ENCODE measurements around the gene KCNJ1. TPM values are rescaled to one million over a fixed set of nuclear protein-coding genes. Genes with fewer than 3 reads are reported as not detected.

Gene KCNJ1
- total RNA-seq, 3 donors from 2014 or later (not counting 1 experiment from before 2014, with no cell fraction given), result not detected

DNA sequence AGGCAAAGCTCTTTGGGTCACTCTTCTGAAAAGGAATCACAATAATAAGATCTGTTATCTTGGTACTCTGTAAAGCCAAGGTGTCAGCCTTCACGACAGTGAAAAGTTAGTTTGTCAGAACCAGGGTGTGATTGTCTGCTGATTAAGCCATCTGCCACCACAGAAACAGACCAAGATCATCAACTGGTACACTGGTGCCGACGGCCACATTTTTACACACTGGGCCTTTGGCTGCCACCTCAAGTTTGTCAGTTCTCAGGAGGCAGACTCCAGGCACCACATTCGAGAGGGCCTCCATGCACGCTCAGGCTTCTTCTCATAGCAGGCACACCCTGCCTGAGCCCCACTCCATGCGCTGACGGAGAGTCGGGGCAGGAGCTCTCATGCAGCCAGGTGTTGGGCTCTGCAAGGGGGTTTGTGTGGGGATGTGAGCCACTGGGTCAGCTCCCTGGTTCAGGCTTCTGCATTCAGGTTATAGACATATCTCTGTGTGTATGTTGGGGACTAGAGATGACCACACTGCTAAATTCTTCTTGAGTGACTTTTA, 66.2 kb downstream of the KCNJ1 start:
- 48% methylated on average over 8 of the region's 8 CpGs for WGBS (ENCODE audit: insufficient coverage)
- Mint-ChIP-seq H3K4me3 (peak overlapping the region; percentile 49), H3K27me3 (ENCODE audit: low read depth in 2 of 2) (no peaks in the 10 kb centered on the region), H3K4me1 (peaks cover 73 to 77% of the 10 kb centered on the region in 2 donors), H3K9me3 (no peaks in the 10 kb centered on the region), H3K36me3 (peaks cover 23% of the 10 kb centered on the region), H3K27ac (peak overlapping the region; percentile 77 to 88)
- no peak overlapping the region for H3K4me3 ChIP-seq (ENCODE audit: low read length)
- H3K27me3 ChIP-seq (ENCODE audit: control insufficient read depth, insufficient read depth, low read length), result no peaks in the 10 kb centered on the region
- no peaks in the 10 kb centered on the region for H3K9me3 ChIP-seq (ENCODE audit: control insufficient read depth, insufficient read depth, low read length)
- H3K27ac ChIP-seq (ENCODE audit: low read length), result no peak overlapping the region
- peaks cover 31% of the 10 kb centered on the region for H3K4me1 ChIP-seq (ENCODE audit: control insufficient read depth, insufficient read depth, low read length)
- intact Hi-C loops (cut with micrococcal nuclease), result no loop called here
- TF ChIP-seq, protein P1, sequence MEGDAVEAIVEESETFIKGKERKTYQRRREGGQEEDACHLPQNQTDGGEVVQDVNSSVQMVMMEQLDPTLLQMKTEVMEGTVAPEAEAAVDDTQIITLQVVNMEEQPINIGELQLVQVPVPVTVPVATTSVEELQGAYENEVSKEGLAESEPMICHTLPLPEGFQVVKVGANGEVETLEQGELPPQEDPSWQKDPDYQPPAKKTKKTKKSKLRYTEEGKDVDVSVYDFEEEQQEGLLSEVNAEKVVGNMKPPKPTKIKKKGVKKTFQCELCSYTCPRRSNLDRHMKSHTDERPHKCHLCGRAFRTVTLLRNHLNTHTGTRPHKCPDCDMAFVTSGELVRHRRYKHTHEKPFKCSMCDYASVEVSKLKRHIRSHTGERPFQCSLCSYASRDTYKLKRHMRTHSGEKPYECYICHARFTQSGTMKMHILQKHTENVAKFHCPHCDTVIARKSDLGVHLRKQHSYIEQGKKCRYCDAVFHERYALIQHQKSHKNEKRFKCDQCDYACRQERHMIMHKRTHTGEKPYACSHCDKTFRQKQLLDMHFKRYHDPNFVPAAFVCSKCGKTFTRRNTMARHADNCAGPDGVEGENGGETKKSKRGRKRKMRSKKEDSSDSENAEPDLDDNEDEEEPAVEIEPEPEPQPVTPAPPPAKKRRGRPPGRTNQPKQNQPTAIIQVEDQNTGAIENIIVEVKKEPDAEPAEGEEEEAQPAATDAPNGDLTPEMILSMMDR (IDR thresholded peaks at IDR 0.05), result no peak
- peak; percentile 66 to 89 (median 71) for ATAC-seq
- DNase-seq, result peak in 1 of 2 donors; percentile 34
- peaks cover 69% of the 10 kb centered on the region for H3K36me3 ChIP-seq (ENCODE audit: control insufficient read depth, insufficient read depth, low read length)

DNA sequence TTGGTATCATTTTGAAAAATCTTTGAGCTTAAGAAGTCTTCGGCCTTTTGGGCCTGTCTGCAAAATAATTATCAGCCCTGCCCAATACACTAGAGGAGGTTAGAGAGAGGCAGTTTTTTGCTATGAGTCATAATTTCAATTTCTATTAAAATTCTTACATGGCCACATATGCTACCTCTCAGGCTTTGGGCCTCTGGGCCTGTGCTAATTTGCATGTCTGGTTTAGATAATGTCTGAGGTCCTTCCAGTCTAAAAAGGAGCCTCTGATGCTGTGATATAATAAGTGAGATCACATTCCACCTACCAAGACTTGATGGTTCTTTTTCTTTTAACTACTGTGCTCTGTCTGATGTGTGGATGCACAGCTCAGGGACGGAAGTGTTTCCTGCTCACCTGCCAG, 70.8 kb downstream of the KCNJ1 start:
- H3K9me3 Mint-ChIP-seq, result no peaks in the 10 kb centered on the region
- intact Hi-C loops (cut with micrococcal nuclease), result no loop called here
- H3K27ac Mint-ChIP-seq, result peak overlapping the region; percentile 40 to 74
- H3K36me3 Mint-ChIP-seq, result peaks cover 12% of the 10 kb centered on the region
- Histone ChIP-seq H3K4me1 (ENCODE audit: control insufficient read depth, insufficient read depth, low read length) (peaks cover 19% of the 10 kb centered on the region), H3K27me3 (ENCODE audit: control insufficient read depth, insufficient read depth, low read length) (no peaks in the 10 kb centered on the region), H3K9me3 (ENCODE audit: control insufficient read depth, insufficient read depth, low read length) (no peaks in the 10 kb centered on the region), H3K27ac (ENCODE audit: low read length) (no peak overlapping the region), H3K36me3 (ENCODE audit: control insufficient read depth, insufficient read depth, low read length) (peaks cover 77% of the 10 kb centered on the region), H3K4me3 (ENCODE audit: low read length) (no peak overlapping the region)
- DNase-seq (no peak), ATAC-seq (no peak)
- WGBS (ENCODE audit: insufficient coverage), result 83% methylated on average over 1 of the region's 2 CpGs
- H3K4me1 Mint-ChIP-seq, result peaks cover 45 to 57% of the 10 kb centered on the region in 2 donors
- TF ChIP-seq, protein P1 (IDR thresholded peaks at IDR 0.05), result no peak
- no peaks in the 10 kb centered on the region for H3K27me3 Mint-ChIP-seq (ENCODE audit: low read depth in 2 of 2)
- H3K4me3 Mint-ChIP-seq, result no peak overlapping the region

- Histone ChIP-seq H3K4me3 (ENCODE audit: low read length) (no peak overlapping the region), H3K4me1 (ENCODE audit: control insufficient read depth, insufficient read depth, low read length) (peaks cover 19% of the 10 kb centered on the region), H3K27me3 (ENCODE audit: control insufficient read depth, insufficient read depth, low read length) (no peaks in the 10 kb centered on the region), H3K36me3 (ENCODE audit: control insufficient read depth, insufficient read depth, low read length) (peaks cover 76% of the 10 kb centered on the region), H3K27ac (ENCODE audit: low read length) (no peak overlapping the region), H3K9me3 (ENCODE audit: control insufficient read depth, insufficient read depth, low read length) (no peaks in the 10 kb centered on the region)
- Mint-ChIP-seq H3K27ac (peak overlapping the region; percentile 68 to 78), H3K27me3 (ENCODE audit: low read depth in 2 of 2) (no peaks in the 10 kb centered on the region), H3K9me3 (no peaks in the 10 kb centered on the region), H3K4me3 (no peak overlapping the region), H3K36me3 (no peaks in the 10 kb centered on the region), H3K4me1 (peaks cover 47 to 68% of the 10 kb centered on the region in 2 donors)
- intact Hi-C loops (cut with micrococcal nuclease), result no loop called here
- WGBS (ENCODE audit: insufficient coverage), result 90% methylated on average over 11 of the region's 11 CpGs
- no peak for ATAC-seq
- TF ChIP-seq, protein P1 (IDR thresholded peaks at IDR 0.05), result no peak
- DNase-seq, result no peak
These were observed 76.9 kb downstream of the KCNJ1 start for GRCh38 chr11:128790196-128790595.

Data from natural killer cell (primary cell).